SK-N-MC (cell line): ENCODE results near the gene SZT2.

Experiments
- EZH2 ChIP-seq: fragments of 200-600 bp; sonication (generic); IDR thresholded peaks from one replicate; pipeline ENCODE4 v1.6.1; 2017; ENCODE audit warnings: antibody characterized with exemption
- POLR2AphosphoS5 ChIP-seq: IDR thresholded peaks from 2 replicates; pipeline ENCODE4 v1.6.1; 2012; ENCODE audit warnings: mild to moderate bottlenecking, low read depth, low read length, borderline replicate concordance

DNA sequence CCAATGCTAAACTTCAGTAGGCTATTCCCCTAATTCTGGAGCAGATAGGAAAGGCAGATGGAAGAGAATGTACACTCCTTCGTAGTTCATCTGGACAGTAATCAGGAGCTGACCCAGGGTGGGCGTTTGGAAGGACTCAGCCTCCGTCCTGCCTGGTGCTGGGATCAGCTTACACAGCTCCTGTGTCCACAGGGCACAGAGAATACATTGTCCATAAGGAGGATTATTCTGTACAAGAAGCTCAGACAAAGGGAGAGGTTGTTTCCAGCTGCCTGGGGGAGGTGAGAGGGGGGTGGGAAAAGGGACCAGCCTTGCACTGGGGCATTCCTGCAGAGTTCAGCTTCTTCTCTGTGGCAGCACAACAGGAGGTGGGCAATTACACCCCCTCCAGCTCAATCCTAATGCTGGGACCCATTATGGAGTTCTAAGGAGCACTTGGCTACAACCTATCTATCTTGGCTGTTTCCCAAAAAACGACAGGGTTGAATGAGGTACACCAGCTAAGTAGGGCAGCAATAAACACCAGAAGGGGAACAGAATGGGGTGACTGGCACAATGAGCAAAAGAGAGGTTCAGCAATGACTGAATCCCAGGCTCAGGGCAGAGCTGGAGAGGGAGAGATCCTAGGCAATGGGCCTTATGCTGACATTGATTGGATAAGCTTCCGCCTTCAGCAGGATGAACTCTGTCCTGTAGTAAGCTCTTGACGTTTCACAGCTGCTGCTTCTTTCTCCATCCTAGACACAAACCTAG is 7.5 kb upstream of the SZT2 start:
- TF ChIP-seq POLR2AphosphoS5 (no peak), EZH2 (no peak)
